WI38 (cell line): Measurements from ENCODE around the gene SDR9C7.
"Not testable (repeated sequence)": the region's sequence is repeated elsewhere in the genome, so short reads cannot be mapped to it uniquely, and the experiment has no call there.

Source experiments
- H3K4me3 ChIP-seq: 2 replicates; pipeline ENCODE4 v1.5.1; 2011; ENCODE audit warnings: low read depth, mild to moderate bottlenecking, control low read depth, low read length
- CTCF ChIP-seq: IDR thresholded peaks from 2 replicates; pipeline ENCODE4 v1.5.1; 2012; ENCODE audit warnings: low read depth, mild to moderate bottlenecking, control low read depth, low read length

SDR9C7 gene

GRCh38 chr12:56953314-56953713, 19.1 kb upstream of the SDR9C7 start:
- TF ChIP-seq CTCF: no peak
- H3K4me3 ChIP-seq: no peak overlapping the region

- TF ChIP-seq CTCF: no peak
- H3K4me3 ChIP-seq: no peak overlapping the region
These were observed 17.6 kb upstream of the SDR9C7 start for GRCh38 chr12:56951582-56952339.

GRCh38 chr12:56948881-56949280, 14.7 kb upstream of the SDR9C7 start:
- H3K4me3 ChIP-seq: no peak overlapping the region
- no peak for TF ChIP-seq CTCF

GRCh38 chr12:56948457-56948777, 14.2 kb upstream of the SDR9C7 start:
- H3K4me3 ChIP-seq: no peak overlapping the region
- no peak for TF ChIP-seq CTCF

- TF ChIP-seq CTCF: no peak
- no peak overlapping the region for H3K4me3 ChIP-seq
These were observed 13.6 kb upstream of the SDR9C7 start for GRCh38 chr12:56947633-56948456.

GRCh38 chr12:56943878-56944277, 9.7 kb upstream of the SDR9C7 start:
- TF ChIP-seq CTCF: no peak
- no peak overlapping the region for H3K4me3 ChIP-seq

GRCh38 chr12:56943374-56943773, 9.2 kb upstream of the SDR9C7 start:
- H3K4me3 ChIP-seq: not testable (repeated sequence)
